NT2/D1 (cell line): ENCODE data around the gene PAK5.

Experiments
- SUZ12 ChIP-seq: IDR thresholded peaks from 2 replicates; pipeline ENCODE4 v1.6.1; 2011; ENCODE audit not compliant: insufficient read length, insufficient read depth; ENCODE audit errors: extremely low read depth
- YY1 ChIP-seq: IDR thresholded peaks from 2 replicates; pipeline ENCODE4 v1.6.1; 2011; ENCODE audit not compliant: insufficient read length, insufficient read depth

GRCh38 chr20:9792674-9793073 lies 46.2 kb downstream of the PAK5 start:
- TF ChIP-seq SUZ12 (no peak), YY1 (no peak)
